Body of pancreas (tissue), 4 donors: ENCODE results near the gene ARPP21.
"Not testable (repeated sequence)": the region's sequence is repeated elsewhere in the genome, so short reads cannot be mapped to it uniquely, and the experiment has no call there.

Source experiments
- CTCF ChIP-seq, 7 experiments: fragments of 450-650 bp in 4 of 7; fragments of 200-600 bp in 3 of 7; sonication (generic) in 3 of 7; IDR thresholded peaks; one replicate each; pipeline ENCODE4 v1.5.1; 2016 to 2019; ENCODE audit warnings: antibody characterized with exemption in 7 of 7
- POLR2A ChIP-seq, 3 donors: fragments of 450-650 bp; IDR thresholded peaks; one replicate each; pipeline ENCODE4 v1.6.1; 2016; ENCODE audit warnings: antibody characterized with exemption in 3 of 3, mild to moderate bottlenecking in 2 of 3

GRCh38 chr3:35620238-35620637 is 19.1 kb upstream of the ARPP21 start:
- not testable (repeated sequence) for TF ChIP-seq POLR2A, CTCF (IDR thresholded peaks at IDR 0.05)
